B cell (primary cell): ENCODE measurements around the gene HOXA3. TPM values are rescaled to one million over a fixed set of nuclear protein-coding genes. Genes with fewer than 3 reads are reported as not detected.

Source experiments
- ATAC-seq: fragments of 200-7000 bp; cut with Tn5 transposase; one replicate; pipeline ENCODE4 v1.10.0; 2021; ENCODE audit warnings: low read depth, mild to moderate bottlenecking, moderate number of reproducible peaks, moderate library complexity
- CTCF ChIA-PET: fragments of 350-600 bp; sonication (Branson Sonifier 250); formaldehyde crosslinking; loops from one replicate; lab custom pipeline; 2021; ENCODE audit warnings: antibody characterized with exemption, inconsistent platforms; lab: Charles Lee
- POLR2A ChIA-PET: fragments of 350-600 bp; sonication (Branson Sonifier 250); formaldehyde crosslinking; loops from one replicate; lab custom pipeline; 2021; ENCODE audit warnings: antibody characterized with exemption; lab: Charles Lee
- DNase-seq: peaks from one replicate; pipeline ENCODE4 v3.0.0; 2013
- H2AFZ ChIP-seq: 2 replicates; pipeline ENCODE4 v1.6.1; 2012; ENCODE audit warnings: mild to moderate bottlenecking, low read depth, low read length; ENCODE audit not compliant: insufficient read depth, poor library complexity, severe bottlenecking
- H3K27ac ChIP-seq, 2 donors: 1 replicate in 1 of 2; 2 replicates in 1 of 2; pipeline ENCODE4 v1.5.1; 2012 to 2013; ENCODE audit warnings: low read length in 2 of 2, mild to moderate bottlenecking in 2 of 2, moderate library complexity in 1 of 2
- H3K27me3 ChIP-seq, 4 experiments: fragments of 200-600 bp in 1 of 4; sonication (generic) in 1 of 4; replicated peaks in 1 of 4; 1 replicate in 2 of 4; 2 replicates in 2 of 4; pipeline versions ENCODE4 v1.6.1 to v1.7.0; 2013 to 2016; ENCODE audit warnings: low read length in 3 of 4, mild to moderate bottlenecking in 2 of 4, mixed read lengths in 1 of 4, moderate library complexity in 1 of 4; ENCODE audit not compliant: insufficient read depth in 4 of 4, control insufficient read depth in 3 of 4; ENCODE audit errors: control extremely low read depth in 1 of 4
- H3K36me3 ChIP-seq, 2 experiments: replicated peaks in 1 of 2; 1 replicate in 1 of 2; 2 replicates in 1 of 2; pipeline versions ENCODE4 v1.6.1 to v1.7.1; 2013; ENCODE audit warnings: low read length in 1 of 2; ENCODE audit not compliant: insufficient read depth in 2 of 2, control insufficient read depth in 1 of 2; ENCODE audit errors: control extremely low read depth in 1 of 2, extremely low read depth in 1 of 2
- H3K4me1 ChIP-seq, 2 donors: fragments of 200-600 bp in 1 of 2; sonication (generic) in 1 of 2; 1 replicate in 1 of 2; 2 replicates in 1 of 2; pipeline versions ENCODE4 v1.5.1 to v1.6.1; 2013 to 2017; ENCODE audit warnings: low read length in 2 of 2; ENCODE audit not compliant: control insufficient read depth in 2 of 2, insufficient read depth in 2 of 2
- H3K4me2 ChIP-seq: replicated peaks from 2 replicates; pipeline ENCODE3; 2012; ENCODE audit warnings: mild to moderate bottlenecking, low read depth, low read length; ENCODE audit not compliant: poor library complexity, severe bottlenecking
- H3K4me3 ChIP-seq, 5 experiments: fragments of 200-600 bp in 1 of 5; sonication (generic) in 1 of 5; 1 replicate in 3 of 5; 2 replicates in 2 of 5; pipeline versions ENCODE4 v1.5.1 to v1.7.0; 2011 to 2016; ENCODE audit warnings: low read length in 4 of 5, mild to moderate bottlenecking in 4 of 5, low read depth in 2 of 5, control low read depth in 1 of 5, moderate library complexity in 1 of 5; ENCODE audit not compliant: insufficient read depth in 1 of 5; ENCODE audit errors: control extremely low read depth in 1 of 5, extremely low read depth in 1 of 5
- H3K79me2 ChIP-seq: fragments of 200-600 bp; sonication (generic); one replicate; pipeline ENCODE4 v1.6.0; 2016; ENCODE audit warnings: low read length; ENCODE audit not compliant: control insufficient read depth, insufficient read depth
- H3K9ac ChIP-seq: fragments of 200-600 bp; sonication (generic); 2 replicates; pipeline ENCODE4 v1.6.1; 2017; ENCODE audit warnings: mild to moderate bottlenecking, low read length, moderate library complexity
- H3K9me3 ChIP-seq, 3 donors: one replicate each; pipeline versions ENCODE4 v1.6.1 to v1.7.1; 2013; ENCODE audit warnings: low read length in 2 of 3; ENCODE audit not compliant: control insufficient read depth in 2 of 3, insufficient read depth in 1 of 3; ENCODE audit errors: control extremely low read depth in 1 of 3
- H4K20me1 ChIP-seq: 2 replicates; pipeline ENCODE4 v1.6.0; 2012; ENCODE audit warnings: mild to moderate bottlenecking, low read length; ENCODE audit not compliant: insufficient read depth, control insufficient read depth, poor library complexity, severe bottlenecking
- H3K27ac Mint-ChIP-seq: one replicate; pipeline ENCODE4 v1.8.0; 2021; ENCODE audit warnings: mixed read lengths
- H3K27me3 Mint-ChIP-seq: one replicate; pipeline ENCODE4 v1.8.0; 2021; ENCODE audit warnings: mixed read lengths
- H3K4me1 Mint-ChIP-seq: one replicate; pipeline ENCODE4 v1.8.0; 2021; ENCODE audit warnings: mixed read lengths
- H3K4me3 Mint-ChIP-seq: one replicate; pipeline ENCODE4 v1.8.0; 2021; ENCODE audit warnings: mixed read lengths
- H3K9me3 Mint-ChIP-seq: one replicate; pipeline ENCODE4 v1.8.0; 2022; ENCODE audit warnings: mixed read lengths; ENCODE audit not compliant: insufficient read depth
- EZH2 ChIP-seq: IDR thresholded peaks from 2 replicates; pipeline ENCODE4 v1.6.1; 2012; ENCODE audit warnings: borderline replicate concordance, low read depth, mild to moderate bottlenecking, moderate library complexity, low read length; ENCODE audit not compliant: insufficient read depth, poor library complexity, severe bottlenecking
- WGBS: methylation state at CpG from one replicate; pipeline ENCODE4 v1.1.5; 2013; ENCODE audit warnings: missing lambda C conversion rate; ENCODE audit not compliant: insufficient coverage; 5-methylcytosine and 5-hydroxymethylcytosine counted together
- intact Hi-C: fragments of 100-400 bp; cut with micrococcal nuclease; formaldehyde crosslinking; loops from one replicate; pipeline ENCODE4 v1.10.0; 2022
- polyA plus RNA-seq: library from polyadenylated mRNA; depleted of rRNA; stranded (reverse); fragments of >200 nt; gene quantifications from 2 replicates; pipeline ENCODE4 v1.2.3, GENCODE V29; 2012
- total RNA-seq, 2 donors: library from RNA; stranded (reverse); fragments of 120-200 nt in 1 of 2; gene quantifications; 1 replicate in 1 of 2; 2 replicates in 1 of 2; pipeline versions ENCODE4 v1.2.3 to v1.2.4, GENCODE V29; 2013 to 2022
- TF ChIP-seq, protein P1 (sequence below): fragments of 200-600 bp; IDR thresholded peaks from one replicate; pipeline ENCODE4 v1.8.0; 2022; ENCODE audit warnings: antibody characterized with exemption, mild to moderate bottlenecking

The HOXA3 gene
- total and polyA plus RNA-seq, 2 donors (not counting 1 experiment from before 2014, with no cell fraction given): 0.07 TPM; not detected in 1

DNA sequence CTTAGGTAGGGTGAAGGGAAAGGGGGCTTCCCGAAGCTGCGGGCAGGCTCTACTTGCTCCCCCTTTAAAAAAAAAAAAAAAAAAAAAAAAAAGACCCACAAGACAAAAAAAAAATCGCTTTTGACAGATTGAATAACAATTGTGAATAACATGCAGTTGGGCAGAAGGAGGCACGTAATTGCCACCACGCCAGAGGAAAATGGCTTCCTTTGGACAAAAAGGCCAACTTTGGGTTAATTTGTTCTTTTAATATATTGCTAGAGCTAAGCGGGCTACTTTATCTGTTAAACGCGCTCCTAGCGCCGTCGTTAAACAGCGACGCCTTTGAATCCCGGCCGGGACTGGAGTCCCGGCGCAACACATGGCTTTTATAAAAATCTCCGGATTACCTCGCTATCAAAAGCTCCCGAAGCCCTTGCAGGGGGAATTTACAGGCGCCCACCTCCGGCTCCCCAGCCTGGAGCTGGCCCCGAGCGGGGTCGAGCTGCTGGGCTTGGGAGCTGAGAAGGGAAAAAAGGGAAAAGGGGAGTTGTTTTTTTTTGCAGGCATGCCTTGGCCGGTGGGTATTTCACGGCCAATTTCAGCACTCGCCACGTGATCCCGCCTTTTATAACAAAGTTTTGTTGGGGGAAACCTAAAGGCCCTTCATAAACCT lies 31.4 kb upstream of the HOXA3 start:
- Histone ChIP-seq H3K4me3 (peak overlapping the region in 2 of 5 experiments; percentile 17 to 19), H3K9ac (peak overlapping the region; percentile 26), H3K9me3 (peaks cover 0 to 73% (median 9%) of the 10 kb centered on the region in 3 donors), H3K27ac (no peak overlapping the region), H3K79me2 (no peaks in the 10 kb centered on the region), H2AFZ (peak overlapping the region; percentile 36), H3K4me1 (peaks cover 51 to 66% of the 10 kb centered on the region in 2 donors), H4K20me1 (no peaks in the 10 kb centered on the region), H3K27me3 (peaks cover 0 to 96% (median 82%) of the 10 kb centered on the region in 4 experiments), H3K4me2 (peak overlapping the region; percentile 71), H3K36me3 (no peaks in the 10 kb centered on the region)
- ChIA-PET POLR2A (no interaction called here), CTCF (interaction anchor here (1.1 to 1.5 kb wide), 2 partner anchors 15 to 23 kb away, joined by 4 to 9 read pairs; no protein-coding TSS in a partner anchor)
- DNase-seq (no peak), ATAC-seq (no peak)
- Mint-ChIP-seq H3K4me3 (peak overlapping the region; percentile 78), H3K27me3 (peaks cover 77% of the 10 kb centered on the region), H3K27ac (no peak overlapping the region), H3K9me3 (no peaks in the 10 kb centered on the region), H3K4me1 (peaks cover 38% of the 10 kb centered on the region)
- WGBS: 6% methylated on average over 25 of the region's 30 CpGs
- TF ChIP-seq, protein P1, sequence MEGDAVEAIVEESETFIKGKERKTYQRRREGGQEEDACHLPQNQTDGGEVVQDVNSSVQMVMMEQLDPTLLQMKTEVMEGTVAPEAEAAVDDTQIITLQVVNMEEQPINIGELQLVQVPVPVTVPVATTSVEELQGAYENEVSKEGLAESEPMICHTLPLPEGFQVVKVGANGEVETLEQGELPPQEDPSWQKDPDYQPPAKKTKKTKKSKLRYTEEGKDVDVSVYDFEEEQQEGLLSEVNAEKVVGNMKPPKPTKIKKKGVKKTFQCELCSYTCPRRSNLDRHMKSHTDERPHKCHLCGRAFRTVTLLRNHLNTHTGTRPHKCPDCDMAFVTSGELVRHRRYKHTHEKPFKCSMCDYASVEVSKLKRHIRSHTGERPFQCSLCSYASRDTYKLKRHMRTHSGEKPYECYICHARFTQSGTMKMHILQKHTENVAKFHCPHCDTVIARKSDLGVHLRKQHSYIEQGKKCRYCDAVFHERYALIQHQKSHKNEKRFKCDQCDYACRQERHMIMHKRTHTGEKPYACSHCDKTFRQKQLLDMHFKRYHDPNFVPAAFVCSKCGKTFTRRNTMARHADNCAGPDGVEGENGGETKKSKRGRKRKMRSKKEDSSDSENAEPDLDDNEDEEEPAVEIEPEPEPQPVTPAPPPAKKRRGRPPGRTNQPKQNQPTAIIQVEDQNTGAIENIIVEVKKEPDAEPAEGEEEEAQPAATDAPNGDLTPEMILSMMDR: no peak
- peak; percentile 88 for TF ChIP-seq EZH2
- intact Hi-C loops: loop anchor here (1.0 to 2.0 kb wide), 2 partner anchors 11 to 21 kb away; no protein-coding TSS in a partner anchor
